ENCODE measurements around the gene BTBD10.

Gene BTBD10

GRCh38 chr11:13338427-13339069, 124.5 kb downstream of the BTBD10 start:
- peak; percentile 45 for DNase-seq

DNA sequence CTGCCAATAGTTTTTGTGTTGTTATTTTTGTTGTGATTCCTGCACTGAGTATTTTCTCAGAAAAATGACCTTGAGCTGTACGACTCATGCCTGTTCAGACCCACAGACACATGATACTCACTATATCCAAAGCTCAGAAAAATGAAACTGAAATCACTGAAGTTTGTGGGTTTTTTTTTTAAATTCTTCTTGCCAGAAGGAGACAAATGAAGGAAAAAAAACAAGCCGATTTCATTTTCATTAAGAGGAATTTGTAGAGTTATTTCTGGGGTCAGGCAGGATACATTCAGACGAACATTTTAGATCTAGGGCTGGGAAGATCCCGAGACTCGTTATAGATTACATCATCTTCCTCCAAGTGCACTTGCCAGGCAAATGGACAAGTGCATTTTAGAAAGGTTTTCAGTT, 125.0 kb downstream of the BTBD10 start:
- peak; percentile 71 for DNase-seq
